Kidney (tissue), 14 donors: ENCODE results near the gene SNX9. TPM values are rescaled to one million over a fixed set of nuclear protein-coding genes. Genes with fewer than 3 reads are reported as not detected.
"Not testable (repeated sequence)": the region's sequence is repeated elsewhere in the genome, so short reads cannot be mapped to it uniquely, and the experiment has no call there.

Experiments used
- DNase-seq, 5 donors: peaks; one replicate each; pipeline ENCODE4 v3.0.0-alpha.2; 2013 to 2020
- FAIRE-seq: peaks from 2 replicates; lab custom pipeline; 2012; peaks lifted over from hg19 to GRCh38; lab: Jason Lieb, UNC
- H3K27ac ChIP-seq, 2 donors: one replicate each; pipeline ENCODE4 v1.7.0; 2013; ENCODE audit warnings: low read depth in 2 of 2, low read length in 2 of 2, inconsistent platforms in 1 of 2
- H3K27me3 ChIP-seq: one replicate; pipeline ENCODE4 v1.7.1; 2013; ENCODE audit warnings: low read length, inconsistent platforms; ENCODE audit not compliant: control insufficient read depth, insufficient read depth
- H3K36me3 ChIP-seq, 3 donors: one replicate each; pipeline versions ENCODE4 v1.7.0 to v1.7.1; 2013; ENCODE audit warnings: low read length in 3 of 3, control low read depth in 1 of 3, inconsistent platforms in 1 of 3; ENCODE audit not compliant: insufficient read depth in 3 of 3, control insufficient read depth in 2 of 3
- H3K4me1 ChIP-seq, 3 donors: one replicate each; pipeline versions ENCODE4 v1.7.0 to v1.7.1; 2013; ENCODE audit warnings: low read length in 3 of 3, inconsistent platforms in 1 of 3, low read depth in 1 of 3; ENCODE audit not compliant: control insufficient read depth in 2 of 3, insufficient read depth in 2 of 3
- H3K4me3 ChIP-seq, 3 donors: one replicate each; pipeline versions ENCODE4 v1.7.0 to v1.8.1; 2013; ENCODE audit warnings: low read length in 3 of 3, control low read depth in 1 of 3, inconsistent platforms in 1 of 3
- H3K9ac ChIP-seq, 3 donors: one replicate each; pipeline versions ENCODE4 v1.7.0 to v1.7.1; 2013; ENCODE audit warnings: low read length in 3 of 3, control low read depth in 1 of 3, inconsistent platforms in 1 of 3
- H3K9me3 ChIP-seq, 3 donors: one replicate each; pipeline versions ENCODE4 v1.7.0 to v1.7.1; 2013; ENCODE audit warnings: low read length in 3 of 3, control low read depth in 1 of 3, inconsistent platforms in 1 of 3; ENCODE audit not compliant: control insufficient read depth in 2 of 3, insufficient read depth in 1 of 3
- CTCF ChIP-seq: IDR thresholded peaks from 3 replicates; pipeline ENCODE4 v1.5.1; 2012; ENCODE audit warnings: mild to moderate bottlenecking, moderate library complexity, borderline replicate concordance; ENCODE audit not compliant: insufficient read depth; ENCODE audit errors: extremely low read depth
- intact Hi-C: fragments of 100-400 bp; cut with DNase I; formaldehyde crosslinking; loops from one replicate; pipeline ENCODE4 v1.11.1; 2022
- polyA plus RNA-seq: library from polyadenylated mRNA; stranded (reverse); fragments of 350-450 nt; fragmentation: Illumina TruSeq; extraction: RNeasy Lipid Tissue Mini Kit (QIAGEN cat#74804); gene quantifications from one replicate; pipeline ENCODE4 v1.2.3, GENCODE V29; 2014; ENCODE audit warnings: low read depth, low replicate concordance; ENCODE audit not compliant: insufficient read depth
- total RNA-seq: library from RNA; stranded (reverse); fragmentation: NEBNext Ultra II Directional; extraction: Animal tissue kit (Norgen Biotek cat#: 25700); gene quantifications from one replicate; pipeline ENCODE4 v1.2.1, GENCODE V29; 2021
- donor health status: control.
- donor health status: control.
- donor health status: control.
- donor health status: control.
- donor health status: control.
- donor health status: DM: yes; HTN: yes; CAD: no.
- donor health status: Normal renal cell carcinoma (clear cell type).

Gene SNX9
- total and polyA plus RNA-seq, 2 donors from 2014 or later = 25.2 to 49.3 TPM

GRCh38 chr6:157967486-157967885 lies 144.4 kb downstream of the SNX9 start:
- no peak overlapping the region for H3K27ac ChIP-seq
- no peaks in the 10 kb centered on the region for H3K27me3 ChIP-seq
- intact Hi-C loops = no loop called here
- peaks cover 0 to 4% (median 0%) of the 10 kb centered on the region in 3 donors for H3K9me3 ChIP-seq
- FAIRE-seq (no peak), DNase-seq (no peak)
- no peaks in the 10 kb centered on the region for H3K36me3 ChIP-seq
- H3K9ac ChIP-seq = no peak overlapping the region
- H3K4me3 ChIP-seq = no peak overlapping the region
- TF ChIP-seq CTCF = no peak
- no peaks in the 10 kb centered on the region for H3K4me1 ChIP-seq

GRCh38 chr6:157972177-157972576 lies 149.1 kb downstream of the SNX9 start:
- H3K27ac ChIP-seq, DNase-seq, intact Hi-C loops, FAIRE-seq, H3K36me3 ChIP-seq, H3K27me3 ChIP-seq, H3K4me3 ChIP-seq, H3K4me1 ChIP-seq, H3K9me3 ChIP-seq, H3K9ac ChIP-seq: not testable (repeated sequence)

GRCh38 chr6:157974341-157974894 lies 151.4 kb downstream of the SNX9 start:
- no peak overlapping the region for H3K4me3 ChIP-seq
- H3K9me3 ChIP-seq = no peaks in the 10 kb centered on the region
- no peak overlapping the region for H3K9ac ChIP-seq
- no peaks in the 10 kb centered on the region for H3K36me3 ChIP-seq
- DNase-seq (no peak), FAIRE-seq (no peak)
- no peaks in the 10 kb centered on the region for H3K27me3 ChIP-seq
- no peak overlapping the region for H3K27ac ChIP-seq
- intact Hi-C loops = no loop called here
- no peak for TF ChIP-seq CTCF
- H3K4me1 ChIP-seq = no peaks in the 10 kb centered on the region

- Histone ChIP-seq H3K9me3 (no peaks in the 10 kb centered on the region), H3K4me3 (no peak overlapping the region), H3K27me3 (no peaks in the 10 kb centered on the region), H3K4me1 (no peaks in the 10 kb centered on the region), H3K27ac (no peak overlapping the region), H3K9ac (no peak overlapping the region), H3K36me3 (no peaks in the 10 kb centered on the region)
- DNase-seq (no peak), FAIRE-seq (no peak)
- no peak for TF ChIP-seq CTCF
- intact Hi-C loops = no loop called here
Measured at GRCh38 chr6:157974967-157975366, 151.9 kb downstream of the SNX9 start.
